Central memory CD8-positive, alpha-beta T cell (primary cell): ENCODE data around the gene KIFC3.

Experiments used
- ATAC-seq: fragments of 150-1000 bp; cut with Tn5 transposase; replicated peaks from 2 replicates; pipeline ENCODE4 v1.10.0; 2022; ENCODE audit warnings: mild to moderate bottlenecking, moderate FRiP score, moderate number of reproducible peaks; ENCODE audit not compliant: poor library complexity, severe bottlenecking; ENCODE audit errors: extremely low read depth
- DNase-seq, 2 donors: peaks; one replicate each; pipeline ENCODE4 v3.0.0; 2021; ENCODE audit warnings: low spot score in 2 of 2
- H3K27ac Mint-ChIP-seq: one replicate; pipeline ENCODE4 v1.8.0; 2022; ENCODE audit warnings: low read depth, mild to moderate bottlenecking, moderate library complexity, mixed read lengths
- H3K27me3 Mint-ChIP-seq: one replicate; pipeline ENCODE4 v1.8.0; 2022; ENCODE audit warnings: mixed read lengths
- H3K36me3 Mint-ChIP-seq: one replicate; pipeline ENCODE4 v1.8.0; 2022; ENCODE audit warnings: mild to moderate bottlenecking, moderate library complexity, mixed read lengths; ENCODE audit not compliant: insufficient read depth
- H3K4me1 Mint-ChIP-seq: one replicate; pipeline ENCODE4 v1.8.0; 2022; ENCODE audit warnings: mixed read lengths
- H3K4me3 Mint-ChIP-seq: one replicate; pipeline ENCODE4 v1.8.0; 2022; ENCODE audit warnings: mild to moderate bottlenecking, moderate library complexity, mixed read lengths
- H3K9me3 Mint-ChIP-seq: one replicate; pipeline ENCODE4 v1.8.0; 2022; ENCODE audit warnings: mixed read lengths

The KIFC3 gene

GRCh38 chr16:57761301-57761700 is 41.0 kb downstream of the KIFC3 start:
- DNase-seq (no peak), ATAC-seq (no peak)
- Mint-ChIP-seq H3K36me3 (no peaks in the 10 kb centered on the region), H3K4me1 (no peaks in the 10 kb centered on the region), H3K27me3 (no peaks in the 10 kb centered on the region), H3K27ac (peak overlapping the region; percentile 72), H3K4me3 (no peak overlapping the region), H3K9me3 (no peaks in the 10 kb centered on the region)

DNA sequence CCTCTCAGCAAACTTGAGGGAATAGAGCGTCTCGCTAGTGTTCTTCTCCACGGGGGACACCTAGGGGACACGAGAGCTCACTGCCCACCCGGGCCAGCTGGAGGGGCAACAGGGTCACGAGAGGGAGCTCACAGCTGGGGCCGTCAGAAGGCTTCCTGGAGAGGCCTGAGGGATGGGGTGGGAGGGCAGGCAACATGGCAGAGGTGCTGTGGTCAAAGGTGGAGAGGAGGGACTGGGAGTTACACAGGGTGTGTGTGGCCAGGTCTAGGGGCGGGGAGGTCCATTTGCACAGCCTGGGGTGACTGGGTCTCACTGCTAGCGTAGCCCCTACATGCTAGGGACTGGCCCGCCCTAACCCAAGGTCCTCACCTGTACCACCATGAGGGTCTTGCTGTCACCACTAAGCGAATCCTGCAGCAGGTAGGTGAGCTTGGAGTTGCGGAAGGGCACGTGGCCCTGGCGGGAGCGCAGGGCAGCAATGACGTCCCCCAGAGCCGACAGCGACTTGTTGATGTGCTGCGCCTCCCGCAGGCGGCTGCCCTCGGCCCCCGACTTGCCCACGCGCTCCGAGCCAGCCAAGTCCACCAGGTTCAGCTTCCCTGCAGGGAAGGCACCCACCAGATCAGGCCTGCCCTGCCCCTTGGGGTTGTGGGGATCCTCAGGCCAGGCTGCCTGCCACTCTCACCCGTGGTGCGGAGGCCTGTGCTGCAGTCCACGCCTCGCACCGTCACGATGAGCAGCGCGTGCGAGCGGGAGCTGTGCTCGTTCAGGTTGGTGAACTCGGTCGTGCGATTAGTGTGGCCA is 41.7 kb downstream of the KIFC3 start:
- no peak for ATAC-seq
- no peaks in the 10 kb centered on the region for H3K27me3 Mint-ChIP-seq
- H3K27ac Mint-ChIP-seq: peak overlapping the region; percentile 26
- H3K9me3 Mint-ChIP-seq: no peaks in the 10 kb centered on the region
- no peaks in the 10 kb centered on the region for H3K36me3 Mint-ChIP-seq
- no peak for DNase-seq
- H3K4me3 Mint-ChIP-seq: no peak overlapping the region
- no peaks in the 10 kb centered on the region for H3K4me1 Mint-ChIP-seq

DNA sequence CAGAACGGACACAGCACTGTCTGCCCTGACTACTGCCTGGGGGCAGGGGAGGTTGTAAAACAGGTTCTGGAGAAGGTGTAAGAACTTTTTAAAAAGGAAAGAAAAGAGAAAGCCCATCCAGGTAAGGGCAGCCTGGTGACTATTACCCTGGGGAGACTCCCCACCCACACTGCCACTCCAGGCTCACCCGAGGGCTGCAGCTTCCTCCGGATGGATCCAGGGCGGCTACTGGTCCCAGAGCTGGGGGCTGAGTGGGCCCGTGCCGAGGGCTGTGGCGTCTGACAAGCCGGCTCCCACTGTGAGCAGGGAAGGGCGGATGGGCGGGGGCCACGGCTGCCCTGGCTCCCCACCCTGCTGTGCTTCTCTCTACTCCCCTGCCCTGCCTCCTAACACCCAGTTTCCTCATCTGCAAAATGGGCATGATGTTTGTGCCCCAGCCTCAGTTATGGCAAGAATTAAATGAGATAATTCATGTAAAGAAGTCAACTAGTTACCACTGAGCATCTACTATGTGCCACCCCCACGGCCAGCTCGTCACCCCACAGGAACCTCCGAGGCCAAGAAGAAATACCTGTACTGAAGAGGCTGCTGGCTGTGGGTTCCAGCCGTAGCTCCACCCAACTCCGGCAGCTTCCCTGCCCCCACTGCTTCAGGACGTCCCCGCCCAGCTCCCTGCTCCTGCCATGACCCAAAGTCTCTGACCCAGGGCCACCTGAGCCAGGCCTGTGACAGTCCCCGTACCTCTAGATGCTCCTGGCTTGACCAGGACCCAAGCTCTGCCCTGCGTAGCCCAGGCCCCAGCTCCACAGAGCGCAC is 42.5 kb downstream of the KIFC3 start:
- Mint-ChIP-seq H3K4me1 (no peaks in the 10 kb centered on the region), H3K27ac (peak overlapping the region; percentile 26), H3K36me3 (no peaks in the 10 kb centered on the region), H3K4me3 (no peak overlapping the region), H3K27me3 (no peaks in the 10 kb centered on the region), H3K9me3 (no peaks in the 10 kb centered on the region)
- DNase-seq (no peak), ATAC-seq (no peak)

- Mint-ChIP-seq H3K27me3 (no peaks in the 10 kb centered on the region), H3K9me3 (no peaks in the 10 kb centered on the region), H3K4me3 (no peak overlapping the region), H3K36me3 (no peaks in the 10 kb centered on the region), H3K4me1 (no peaks in the 10 kb centered on the region), H3K27ac (peak overlapping the region; percentile 65)
- no peak for ATAC-seq
- no peak for DNase-seq
These were observed 43.2 kb downstream of the KIFC3 start for GRCh38 chr16:57759131-57759530.

DNA sequence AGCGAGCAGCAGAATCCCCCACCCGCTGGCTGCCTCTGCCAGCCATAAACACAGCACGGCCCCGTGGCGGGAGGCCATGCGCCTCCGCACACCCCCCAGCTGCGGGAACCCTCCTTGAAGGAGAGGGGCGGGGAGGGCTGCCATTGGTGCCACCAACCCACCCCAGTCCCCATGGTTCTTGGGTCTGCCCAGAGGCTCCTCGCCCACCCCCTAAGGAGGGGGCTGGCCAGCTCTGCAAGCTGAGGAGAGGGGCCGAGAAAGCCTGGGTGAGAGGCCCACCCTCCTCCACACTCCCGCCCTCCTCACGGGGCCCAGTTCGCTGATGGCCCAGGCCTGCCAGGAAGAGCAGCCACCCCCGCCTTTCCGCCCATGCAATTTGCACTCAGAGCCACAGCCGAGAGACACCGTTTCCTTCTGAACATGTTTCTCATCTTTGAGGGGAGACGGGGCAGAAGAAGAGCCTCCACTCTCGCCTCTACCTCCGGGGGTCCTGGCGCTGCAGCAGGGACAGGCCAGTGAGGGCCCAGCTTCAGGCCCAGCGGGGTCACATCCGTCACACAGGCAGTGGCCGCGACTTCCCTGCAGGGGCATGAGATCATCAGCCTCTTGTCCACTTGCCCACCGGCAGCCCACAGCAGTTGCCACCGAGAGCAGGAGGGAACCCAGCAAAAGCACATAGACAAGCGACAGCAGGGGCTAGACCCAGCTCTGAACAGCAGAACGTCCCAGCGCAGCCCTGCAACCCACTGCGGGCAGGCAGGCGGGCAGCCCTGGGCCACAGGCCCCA is 43.8 kb downstream of the KIFC3 start:
- no peaks in the 10 kb centered on the region for H3K4me1 Mint-ChIP-seq
- peak overlapping the region; percentile 65 for H3K27ac Mint-ChIP-seq
- H3K9me3 Mint-ChIP-seq: no peaks in the 10 kb centered on the region
- H3K27me3 Mint-ChIP-seq: no peaks in the 10 kb centered on the region
- no peaks in the 10 kb centered on the region for H3K36me3 Mint-ChIP-seq
- ATAC-seq: no peak
- H3K4me3 Mint-ChIP-seq: peak overlapping the region; percentile 42
- DNase-seq: no peak

DNA sequence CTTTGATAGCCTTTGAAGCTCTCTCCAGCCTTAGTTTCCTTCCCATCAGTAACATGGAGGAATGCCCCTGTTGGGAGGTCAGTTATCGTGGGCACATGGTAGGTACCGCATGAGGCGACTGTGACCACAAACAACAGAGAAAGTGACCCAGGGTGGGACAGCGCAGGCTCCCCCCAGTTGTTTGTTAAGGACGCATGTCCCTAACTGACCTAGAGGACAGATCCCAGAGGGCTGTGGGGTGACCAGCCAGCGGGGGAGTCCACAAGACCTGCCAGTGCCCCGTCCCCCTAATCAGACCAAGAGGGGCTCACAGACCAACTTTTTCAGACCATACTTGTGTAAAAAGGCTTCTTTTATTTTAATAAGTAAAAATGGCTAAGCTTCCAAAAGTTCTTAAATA is 44.4 kb downstream of the KIFC3 start:
- Mint-ChIP-seq H3K36me3 (no peaks in the 10 kb centered on the region), H3K4me1 (no peaks in the 10 kb centered on the region), H3K9me3 (no peaks in the 10 kb centered on the region), H3K27me3 (no peaks in the 10 kb centered on the region), H3K4me3 (no peak overlapping the region), H3K27ac (no peak overlapping the region)
- ATAC-seq (no peak), DNase-seq (no peak)

DNA sequence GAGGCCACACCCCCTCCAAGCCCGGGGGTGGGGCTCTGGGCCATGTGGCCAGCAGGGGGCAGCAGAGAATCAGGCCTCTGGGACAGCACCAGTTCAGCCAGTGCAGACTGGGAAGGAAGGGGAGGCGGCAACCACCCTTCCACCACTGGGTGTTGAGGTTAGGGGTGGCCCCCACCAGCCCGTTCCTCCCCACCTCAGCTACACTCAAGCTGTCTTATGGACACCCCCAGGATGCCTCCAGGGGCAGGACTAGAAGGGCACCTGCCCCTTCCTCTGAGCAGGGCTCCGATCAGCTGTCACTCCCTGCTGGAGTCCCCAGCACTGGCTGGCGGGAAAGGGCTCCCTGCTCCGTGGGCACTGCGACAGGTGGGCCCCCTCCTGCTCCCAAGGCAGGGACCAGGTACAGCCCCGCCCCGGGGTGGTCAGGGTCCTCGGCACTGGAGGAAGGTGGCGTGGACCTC is 44.9 kb downstream of the KIFC3 start:
- Mint-ChIP-seq H3K36me3 (no peaks in the 10 kb centered on the region), H3K9me3 (no peaks in the 10 kb centered on the region), H3K4me1 (no peaks in the 10 kb centered on the region), H3K27ac (no peak overlapping the region), H3K4me3 (no peak overlapping the region), H3K27me3 (no peaks in the 10 kb centered on the region)
- ATAC-seq (peak; percentile 97), DNase-seq (peak; percentile 85 to 95)

- Mint-ChIP-seq H3K4me1 (no peaks in the 10 kb centered on the region), H3K27me3 (no peaks in the 10 kb centered on the region), H3K4me3 (no peak overlapping the region), H3K9me3 (no peaks in the 10 kb centered on the region), H3K27ac (peak overlapping the region; percentile 25), H3K36me3 (no peaks in the 10 kb centered on the region)
- ATAC-seq: no peak
- DNase-seq: no peak
These were observed 45.6 kb downstream of the KIFC3 start for GRCh38 chr16:57756424-57757325.

DNA sequence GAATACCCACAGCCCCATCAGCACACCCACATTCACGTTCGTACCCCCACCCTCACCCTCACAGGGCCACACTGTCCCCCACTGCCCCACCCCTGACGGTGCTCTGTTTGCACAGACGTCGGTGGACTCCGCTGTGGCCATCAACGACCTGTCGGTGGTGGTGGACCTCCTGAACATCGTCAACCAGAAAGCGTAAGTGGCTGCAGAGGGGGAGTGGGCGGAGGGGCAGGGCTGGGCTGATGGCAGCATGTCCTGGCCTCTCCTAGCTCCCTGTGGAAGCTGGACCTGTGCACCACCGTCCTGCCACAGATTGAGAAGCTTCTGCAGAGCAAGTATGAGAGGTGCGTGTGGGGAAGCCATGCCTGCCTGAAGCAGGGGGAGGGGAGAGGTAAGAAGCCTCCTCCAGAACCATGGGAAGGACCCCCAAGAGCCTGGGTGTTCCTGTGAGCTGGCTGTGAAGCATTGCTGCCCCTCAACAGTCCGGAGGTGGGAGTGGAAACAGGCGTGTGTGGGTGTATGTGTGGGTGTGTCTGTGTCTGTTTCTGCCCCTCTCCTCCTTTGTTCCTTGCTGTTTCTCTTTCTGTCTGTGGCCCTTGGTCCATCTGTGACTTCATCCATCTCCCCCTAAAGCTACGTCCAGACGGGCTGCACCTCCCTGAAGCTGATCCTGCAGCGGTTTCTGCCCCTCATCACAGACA is 46.4 kb downstream of the KIFC3 start:
- Mint-ChIP-seq H3K4me3 (no peak overlapping the region), H3K27me3 (no peaks in the 10 kb centered on the region), H3K9me3 (no peaks in the 10 kb centered on the region), H3K36me3 (peaks cover 3% of the 10 kb centered on the region), H3K27ac (peak overlapping the region; percentile 25), H3K4me1 (no peaks in the 10 kb centered on the region)
- ATAC-seq (no peak), DNase-seq (no peak)

- H3K36me3 Mint-ChIP-seq: peaks cover 3% of the 10 kb centered on the region
- no peaks in the 10 kb centered on the region for H3K9me3 Mint-ChIP-seq
- no peak overlapping the region for H3K27ac Mint-ChIP-seq
- no peak for DNase-seq
- peaks cover under 1% of the 10 kb centered on the region for H3K4me1 Mint-ChIP-seq
- no peaks in the 10 kb centered on the region for H3K27me3 Mint-ChIP-seq
- ATAC-seq: no peak
- no peak overlapping the region for H3K4me3 Mint-ChIP-seq
These were observed 47.1 kb downstream of the KIFC3 start for GRCh38 chr16:57755061-57755684.
